ENCODE data around the gene NXN.
"Not testable (repeated sequence)": the region's sequence is repeated elsewhere in the genome, so short reads cannot be mapped to it uniquely, and the experiment has no call there.

NXN gene

GRCh38 chr17:885971-886571 is 93.5 kb downstream of the NXN start:
- Histone ChIP-seq H3K4me3 (ENCODE audit: low read length) (no peak overlapping the region), H3K27me3 (ENCODE audit: insufficient read depth, low read length) (no peaks in the 10 kb centered on the region), H3K4me1 (ENCODE audit: insufficient read depth, low read length) (peaks cover 13% of the 10 kb centered on the region), H3K9me3 (ENCODE audit: low read length) (peaks cover 8% of the 10 kb centered on the region), H2AFZ (ENCODE audit: low read depth, low read length) (no peak overlapping the region), H3K36me3 (ENCODE audit: insufficient read depth, low read length) (no peaks in the 10 kb centered on the region)

- H3K4me3 ChIP-seq (ENCODE audit: low read length), result no peak overlapping the region
- H3K27me3 ChIP-seq (ENCODE audit: insufficient read depth, low read length), result no peaks in the 10 kb centered on the region
- no peaks in the 10 kb centered on the region for H3K36me3 ChIP-seq (ENCODE audit: insufficient read depth, low read length)
Measured at GRCh38 chr17:883586-883962, 96.0 kb downstream of the NXN start.

GRCh38 chr17:882827-883585 is 96.6 kb downstream of the NXN start:
- Histone ChIP-seq H3K9me3 (ENCODE audit: low read length) (peaks cover 9% of the 10 kb centered on the region), H3K36me3 (ENCODE audit: insufficient read depth, low read length) (no peaks in the 10 kb centered on the region), H3K4me3 (ENCODE audit: low read length) (no peak overlapping the region), H3K4me1 (ENCODE audit: insufficient read depth, low read length) (peaks cover 13% of the 10 kb centered on the region), H3K27me3 (ENCODE audit: insufficient read depth, low read length) (no peaks in the 10 kb centered on the region), H2AFZ (ENCODE audit: low read depth, low read length) (no peak overlapping the region)

More at GRCh38 chr17:883586-883962, 96.0 kb downstream of the NXN start:
- H2AFZ ChIP-seq (ENCODE audit: low read depth, low read length), result no peak overlapping the region
- H3K9me3 ChIP-seq (ENCODE audit: low read length), result peaks cover 9% of the 10 kb centered on the region
- H3K4me1 ChIP-seq (ENCODE audit: insufficient read depth, low read length), result peaks cover 13% of the 10 kb centered on the region

- Histone ChIP-seq H2AFZ (ENCODE audit: low read depth, low read length) (no peak overlapping the region), H3K4me3 (ENCODE audit: low read length) (no peak overlapping the region), H3K36me3 (ENCODE audit: insufficient read depth, low read length) (no peaks in the 10 kb centered on the region), H3K4me1 (ENCODE audit: insufficient read depth, low read length) (peaks cover 13% of the 10 kb centered on the region), H3K27me3 (ENCODE audit: insufficient read depth, low read length) (no peaks in the 10 kb centered on the region), H3K9me3 (ENCODE audit: low read length) (peaks cover 9% of the 10 kb centered on the region)
Measured at GRCh38 chr17:881778-882177, 97.8 kb downstream of the NXN start.

GRCh38 chr17:880443-881269 is 98.9 kb downstream of the NXN start:
- Histone ChIP-seq H3K36me3 (ENCODE audit: insufficient read depth, low read length) (no peaks in the 10 kb centered on the region), H3K4me3 (ENCODE audit: low read length) (no peak overlapping the region), H3K4me1 (ENCODE audit: insufficient read depth, low read length) (peaks cover 13% of the 10 kb centered on the region), H3K27me3 (ENCODE audit: insufficient read depth, low read length) (no peaks in the 10 kb centered on the region), H3K9me3 (ENCODE audit: low read length) (peaks cover 9% of the 10 kb centered on the region), H2AFZ (ENCODE audit: low read depth, low read length) (no peak overlapping the region)

- Histone ChIP-seq H3K9me3 (ENCODE audit: low read length) (peaks cover 9% of the 10 kb centered on the region), H3K27me3 (ENCODE audit: insufficient read depth, low read length) (no peaks in the 10 kb centered on the region), H3K36me3 (ENCODE audit: insufficient read depth, low read length) (no peaks in the 10 kb centered on the region), H2AFZ (ENCODE audit: low read depth, low read length) (no peak overlapping the region), H3K4me1 (ENCODE audit: insufficient read depth, low read length) (peaks cover 13% of the 10 kb centered on the region), H3K4me3 (ENCODE audit: low read length) (no peak overlapping the region)
Measured at GRCh38 chr17:879546-880442, 99.8 kb downstream of the NXN start.

GRCh38 chr17:877630-878029 is 101.9 kb downstream of the NXN start:
- no peak overlapping the region for H3K4me3 ChIP-seq (ENCODE audit: low read length)
- peaks cover 4% of the 10 kb centered on the region for H3K4me1 ChIP-seq (ENCODE audit: insufficient read depth, low read length)
- no peak overlapping the region for H2AFZ ChIP-seq (ENCODE audit: low read depth, low read length)
- H3K9me3 ChIP-seq (ENCODE audit: low read length), result peaks cover 13% of the 10 kb centered on the region
- H3K27me3 ChIP-seq (ENCODE audit: insufficient read depth, low read length), result no peaks in the 10 kb centered on the region
- H3K36me3 ChIP-seq (ENCODE audit: insufficient read depth, low read length), result no peaks in the 10 kb centered on the region

GRCh38 chr17:876272-876671 is 103.3 kb downstream of the NXN start:
- Histone ChIP-seq H3K36me3 (ENCODE audit: insufficient read depth, low read length) (no peaks in the 10 kb centered on the region), H3K9me3 (ENCODE audit: low read length) (peaks cover 15% of the 10 kb centered on the region), H3K4me3 (ENCODE audit: low read length) (no peak overlapping the region), H2AFZ (ENCODE audit: low read depth, low read length) (no peak overlapping the region), H3K27me3 (ENCODE audit: insufficient read depth, low read length) (no peaks in the 10 kb centered on the region), H3K4me1 (ENCODE audit: insufficient read depth, low read length) (no peaks in the 10 kb centered on the region)

- not testable (repeated sequence) for H3K4me3 ChIP-seq (ENCODE audit: low read length); H3K9me3 ChIP-seq (ENCODE audit: low read length); H3K4me1 ChIP-seq (ENCODE audit: insufficient read depth, low read length); H3K27me3 ChIP-seq (ENCODE audit: insufficient read depth, low read length); H3K36me3 ChIP-seq (ENCODE audit: insufficient read depth, low read length); H2AFZ ChIP-seq (ENCODE audit: low read depth, low read length)
Measured at GRCh38 chr17:874590-874989, 105.0 kb downstream of the NXN start.

GRCh38 chr17:872855-873254 is 106.7 kb downstream of the NXN start:
- Histone ChIP-seq H3K4me3 (ENCODE audit: low read length) (no peak overlapping the region), H2AFZ (ENCODE audit: low read depth, low read length) (no peak overlapping the region), H3K27me3 (ENCODE audit: insufficient read depth, low read length) (no peaks in the 10 kb centered on the region), H3K36me3 (ENCODE audit: insufficient read depth, low read length) (peaks cover 6% of the 10 kb centered on the region), H3K9me3 (ENCODE audit: low read length) (peaks cover 18% of the 10 kb centered on the region), H3K4me1 (ENCODE audit: insufficient read depth, low read length) (no peaks in the 10 kb centered on the region)

GRCh38 chr17:871751-872519 is 107.6 kb downstream of the NXN start:
- no peak overlapping the region for H3K4me3 ChIP-seq (ENCODE audit: low read length)
- no peak overlapping the region for H2AFZ ChIP-seq (ENCODE audit: low read depth, low read length)
- no peaks in the 10 kb centered on the region for H3K4me1 ChIP-seq (ENCODE audit: insufficient read depth, low read length)
- peaks cover 8% of the 10 kb centered on the region for H3K36me3 ChIP-seq (ENCODE audit: insufficient read depth, low read length)
- peaks cover 19% of the 10 kb centered on the region for H3K9me3 ChIP-seq (ENCODE audit: low read length)
- no peaks in the 10 kb centered on the region for H3K27me3 ChIP-seq (ENCODE audit: insufficient read depth, low read length)
